Brain microvascular endothelial cell (primary cell): ENCODE results near the gene TAF4B.

Source experiments
- DNase-seq: peaks from one replicate; pipeline ENCODE4 v3.0.0-alpha.2; 2020
- H3K27ac ChIP-seq: fragments of 250-450 bp; sonication (Bioruptor Pico); 2 replicates; pipeline ENCODE4 v1.5.1; 2020; ENCODE audit warnings: mild to moderate bottlenecking, moderate library complexity
- H3K27me3 ChIP-seq: fragments of 250-450 bp; sonication (Bioruptor Pico); replicated peaks from 2 replicates; pipeline ENCODE4 v1.5.1; 2020; ENCODE audit warnings: mild to moderate bottlenecking
- H3K36me3 ChIP-seq: fragments of 250-450 bp; sonication (Bioruptor Pico); replicated peaks from 2 replicates; pipeline ENCODE4 v1.5.1; 2020; ENCODE audit warnings: mild to moderate bottlenecking
- H3K4me3 ChIP-seq: 2 replicates; pipeline ENCODE4 v1.5.1; 2011; ENCODE audit warnings: low read depth, mild to moderate bottlenecking, control low read depth, low read length, moderate library complexity
- CTCF ChIP-seq: IDR thresholded peaks from 2 replicates; pipeline ENCODE4 v1.5.1; 2011; ENCODE audit warnings: low read depth, mild to moderate bottlenecking, moderate library complexity, low read length, control low read depth, inconsistent platforms; ENCODE audit errors: missing control alignments
- in situ Hi-C: cut with HindIII; loops from 2 replicates; pipeline ENCODE4 v1.10.0; 2017; ENCODE audit warnings: low sequenced_read_pairs, low pct_ligation_motif_present

The TAF4B gene

GRCh38 chr18:26421503-26421902 is 195.3 kb downstream of the TAF4B start:
- no peaks in the 10 kb centered on the region for H3K36me3 ChIP-seq
- H3K27me3 ChIP-seq, result no peaks in the 10 kb centered on the region
- in situ Hi-C loops, result no loop called here
- no peak for TF ChIP-seq CTCF
- H3K4me3 ChIP-seq, result no peak overlapping the region
- no peak overlapping the region for H3K27ac ChIP-seq
- no peak for DNase-seq

- DNase-seq, result no peak
- H3K27ac ChIP-seq, result no peak overlapping the region
- TF ChIP-seq CTCF, result no peak
- H3K27me3 ChIP-seq, result no peaks in the 10 kb centered on the region
- H3K4me3 ChIP-seq, result no peak overlapping the region
- no peaks in the 10 kb centered on the region for H3K36me3 ChIP-seq
- in situ Hi-C loops, result no loop called here
These were observed 195.7 kb downstream of the TAF4B start for GRCh38 chr18:26421931-26422330.

- Histone ChIP-seq H3K27me3 (no peaks in the 10 kb centered on the region), H3K27ac (no peak overlapping the region), H3K4me3 (no peak overlapping the region), H3K36me3 (no peaks in the 10 kb centered on the region)
- no peak for DNase-seq
- no peak for TF ChIP-seq CTCF
- in situ Hi-C loops, result no loop called here
These were observed 196.4 kb downstream of the TAF4B start for GRCh38 chr18:26422472-26423162.

- in situ Hi-C loops, result no loop called here
- Histone ChIP-seq H3K36me3 (no peaks in the 10 kb centered on the region), H3K27me3 (no peaks in the 10 kb centered on the region), H3K27ac (no peak overlapping the region), H3K4me3 (no peak overlapping the region)
- DNase-seq, result no peak
- no peak for TF ChIP-seq CTCF
These were observed 198.3 kb downstream of the TAF4B start for GRCh38 chr18:26424428-26425147.

GRCh38 chr18:26425148-26425531 is 198.9 kb downstream of the TAF4B start:
- TF ChIP-seq CTCF, result no peak
- in situ Hi-C loops, result no loop called here
- Histone ChIP-seq H3K27ac (no peak overlapping the region), H3K4me3 (no peak overlapping the region), H3K27me3 (no peaks in the 10 kb centered on the region), H3K36me3 (no peaks in the 10 kb centered on the region)
- no peak for DNase-seq
